ENCODE results near the gene DPY19L3.
A peak's percentile ranks its signal among the peaks of the same experiment; 100 is the strongest.
"Not testable (repeated sequence)": the region's sequence is repeated elsewhere in the genome, so short reads cannot be mapped to it uniquely, and the experiment has no call there.

DPY19L3 gene

GRCh38 chr19:32447534-32447933 lies 42.0 kb downstream of the DPY19L3 start:
- DNase-seq: not testable (repeated sequence)

- DNase-seq: no peak
These were observed 42.5 kb downstream of the DPY19L3 start for GRCh38 chr19:32448026-32448425.

GRCh38 chr19:32450217-32450616 lies 44.6 kb downstream of the DPY19L3 start:
- no peak for DNase-seq

GRCh38 chr19:32453736-32454135 lies 48.2 kb downstream of the DPY19L3 start:
- DNase-seq: no peak

GRCh38 chr19:32456406-32456805 lies 50.8 kb downstream of the DPY19L3 start:
- DNase-seq: no peak

- no peak for DNase-seq
These were observed 52.1 kb downstream of the DPY19L3 start for GRCh38 chr19:32457571-32458158.

GRCh38 chr19:32458500-32459123 lies 53.0 kb downstream of the DPY19L3 start:
- no peak for DNase-seq

GRCh38 chr19:32459204-32459865 lies 53.8 kb downstream of the DPY19L3 start:
- DNase-seq: no peak

- DNase-seq: no peak
These were observed 54.9 kb downstream of the DPY19L3 start for GRCh38 chr19:32460476-32460875.

- peak; percentile 6 for DNase-seq
These were observed 58.7 kb downstream of the DPY19L3 start for GRCh38 chr19:32464279-32464678.

- DNase-seq: no peak
These were observed 59.6 kb downstream of the DPY19L3 start for GRCh38 chr19:32465176-32465575.

- DNase-seq: no peak
These were observed 64.2 kb downstream of the DPY19L3 start for GRCh38 chr19:32469795-32470194.

GRCh38 chr19:32471095-32471494 lies 65.5 kb downstream of the DPY19L3 start:
- DNase-seq: no peak

GRCh38 chr19:32471811-32472210 lies 66.2 kb downstream of the DPY19L3 start:
- DNase-seq: no peak

- DNase-seq: no peak
These were observed 69.8 kb downstream of the DPY19L3 start for GRCh38 chr19:32475141-32476031.

GRCh38 chr19:32476032-32476350 lies 70.4 kb downstream of the DPY19L3 start:
- DNase-seq: no peak

- DNase-seq: no peak
These were observed 74.8 kb downstream of the DPY19L3 start for GRCh38 chr19:32480321-32480720.

- DNase-seq: no peak
These were observed 78.0 kb downstream of the DPY19L3 start for GRCh38 chr19:32483574-32483973.

- DNase-seq: no peak
These were observed 84.4 kb downstream of the DPY19L3 start for GRCh38 chr19:32489971-32490370.

GRCh38 chr19:32497391-32497790 lies 91.8 kb downstream of the DPY19L3 start:
- DNase-seq: no peak

GRCh38 chr19:32498648-32499200 lies 93.2 kb downstream of the DPY19L3 start:
- no peak for DNase-seq

GRCh38 chr19:32512498-32512897 lies 106.9 kb downstream of the DPY19L3 start:
- not testable (repeated sequence) for DNase-seq

- no peak for DNase-seq
These were observed 113.5 kb downstream of the DPY19L3 start for GRCh38 chr19:32519023-32519422.

Data from SHP77 treated with DMSO at 0.1 percent for 48 hours (cell line).